ENCODE data around the gene PCK2.

PCK2 gene

DNA sequence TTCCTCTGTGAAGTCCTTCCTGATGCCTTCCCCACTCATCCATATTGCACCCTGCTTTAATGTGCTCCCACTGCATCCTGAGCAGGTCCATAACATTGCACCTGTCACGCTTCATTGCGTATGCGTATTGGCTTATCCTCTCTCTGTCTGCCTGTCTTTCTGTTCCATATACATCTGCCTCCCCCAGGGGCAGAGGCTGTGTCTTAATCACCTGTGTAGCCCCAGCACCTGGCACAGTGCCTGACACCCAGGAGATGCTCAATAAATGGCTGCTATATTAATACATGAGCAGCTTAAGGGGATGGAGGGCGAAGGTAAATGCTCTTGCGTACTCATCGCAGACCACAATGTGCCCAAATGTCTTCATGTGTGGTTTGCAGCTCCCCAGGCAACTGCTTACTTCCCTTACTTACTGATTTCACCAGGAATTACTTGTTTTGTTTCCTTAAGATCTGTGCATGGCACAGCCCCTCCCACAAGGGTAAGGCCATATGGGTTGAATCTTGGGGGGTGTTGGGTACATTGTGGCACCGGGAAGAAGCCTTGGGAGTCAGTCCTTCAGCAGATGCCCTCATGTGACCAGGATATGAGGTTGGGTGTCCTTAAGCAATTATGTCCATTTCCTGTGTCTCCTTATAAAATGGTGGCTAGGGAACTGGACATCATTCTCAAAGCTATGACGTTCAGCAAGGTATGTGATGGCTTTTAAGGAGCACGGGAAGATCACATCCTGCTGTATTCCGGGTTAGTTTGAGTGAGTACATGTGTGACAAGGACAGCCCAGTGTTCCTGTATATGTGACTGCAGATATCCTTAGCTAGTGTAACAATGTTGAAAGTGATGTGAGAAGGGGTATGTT is 23.6 kb upstream of the PCK2 start:
- no peak overlapping the region for H3K9ac ChIP-seq (ENCODE audit: low read depth, low read length)
- H3K27ac ChIP-seq (ENCODE audit: low read depth, low read length), result no peak overlapping the region
- H3K4me1 ChIP-seq (ENCODE audit: control insufficient read depth, insufficient read depth, low read length), result no peaks in the 10 kb centered on the region
- H3K9me3 ChIP-seq (ENCODE audit: control insufficient read depth, insufficient read depth, low read length), result no peaks in the 10 kb centered on the region
- H3K27me3 ChIP-seq (ENCODE audit: control insufficient read depth, insufficient read depth, low read length), result no peaks in the 10 kb centered on the region
- H3K4me3 ChIP-seq (ENCODE audit: low read depth, low read length), result no peak overlapping the region
- no peaks in the 10 kb centered on the region for H3K36me3 ChIP-seq (ENCODE audit: control insufficient read depth, insufficient read depth, low read length)

DNA sequence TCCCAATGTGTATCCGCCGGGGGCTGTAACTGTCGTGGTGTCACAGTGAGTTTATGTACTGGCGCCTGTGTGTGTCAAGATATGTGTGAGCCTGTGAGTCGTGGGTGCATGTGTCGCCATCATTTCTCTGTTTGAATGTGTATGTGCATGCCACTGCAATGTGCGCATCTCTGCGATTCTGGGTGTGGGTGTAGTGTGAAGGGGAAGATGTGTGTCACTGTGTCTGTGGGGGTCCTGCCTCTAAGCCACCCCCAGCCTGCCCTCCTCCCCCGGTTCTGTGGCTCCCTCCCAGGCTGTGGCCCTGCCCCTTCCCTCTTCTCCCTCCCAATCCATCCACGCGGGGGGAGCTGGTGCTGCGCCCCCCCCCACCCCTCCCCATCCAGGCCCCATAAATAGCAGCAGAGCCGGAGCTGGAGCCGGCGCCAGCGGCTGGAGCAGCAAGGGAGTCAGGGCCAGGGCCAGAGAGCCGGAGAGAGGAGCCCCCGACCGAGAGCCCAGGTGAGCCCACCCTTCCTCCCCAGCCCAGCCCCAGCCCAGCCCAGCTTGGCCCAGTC is 22.9 kb upstream of the PCK2 start, which contains the start of gene CPNE6:
Gene CPNE6 (plus strand): TSS at position 419 of the 554 bp plus-strand sequence. CDS start 1,375 bp downstream, outside the sequence.
- no peak within 1 kb of the TSS for H3K4me3 ChIP-seq (ENCODE audit: low read depth, low read length)
- no peaks in the 10 kb centered on the region for H3K36me3 ChIP-seq (ENCODE audit: control insufficient read depth, insufficient read depth, low read length)
- no peak within 1 kb of the TSS for H3K9ac ChIP-seq (ENCODE audit: low read depth, low read length)
- H3K4me1 ChIP-seq (ENCODE audit: control insufficient read depth, insufficient read depth, low read length), result no peaks in the 10 kb centered on the region
- no peaks in the 10 kb centered on the region for H3K27me3 ChIP-seq (ENCODE audit: control insufficient read depth, insufficient read depth, low read length)
- H3K9me3 ChIP-seq (ENCODE audit: control insufficient read depth, insufficient read depth, low read length), result no peaks in the 10 kb centered on the region
- H3K27ac ChIP-seq (ENCODE audit: low read depth, low read length), result no peak within 1 kb of the TSS

DNA sequence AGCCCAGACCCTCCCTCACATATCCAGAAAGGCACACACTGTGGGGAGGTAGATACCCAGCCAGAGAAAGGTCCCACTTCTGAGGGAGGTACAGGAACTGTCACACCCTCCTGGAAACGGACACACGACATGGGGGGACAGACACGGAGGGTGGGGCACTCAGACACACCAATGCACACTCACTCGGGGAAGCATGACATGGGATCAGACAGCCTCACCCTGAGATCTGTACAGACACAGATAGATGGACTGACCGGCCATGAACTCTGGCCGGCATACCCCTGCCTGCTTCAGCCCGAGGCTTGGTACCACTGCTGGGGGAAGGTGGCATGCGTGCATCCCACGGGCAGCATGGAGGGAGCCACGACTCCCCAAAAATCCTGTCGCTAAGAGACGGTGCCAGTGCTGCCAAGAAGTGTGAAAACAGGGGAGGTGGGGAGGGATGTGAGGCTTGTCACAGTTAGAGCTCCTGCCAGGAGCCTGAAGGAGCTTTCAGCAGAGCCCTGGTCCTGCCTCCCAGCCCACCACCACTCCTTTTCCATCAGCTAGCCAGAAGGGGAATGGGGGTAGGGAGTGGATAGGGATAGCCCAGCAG is 22.2 kb upstream of the PCK2 start:
- Histone ChIP-seq H3K4me3 (ENCODE audit: low read depth, low read length) (no peak overlapping the region), H3K27ac (ENCODE audit: low read depth, low read length) (no peak overlapping the region), H3K27me3 (ENCODE audit: control insufficient read depth, insufficient read depth, low read length) (no peaks in the 10 kb centered on the region), H3K4me1 (ENCODE audit: control insufficient read depth, insufficient read depth, low read length) (no peaks in the 10 kb centered on the region), H3K9ac (ENCODE audit: low read depth, low read length) (no peak overlapping the region), H3K36me3 (ENCODE audit: control insufficient read depth, insufficient read depth, low read length) (no peaks in the 10 kb centered on the region), H3K9me3 (ENCODE audit: control insufficient read depth, insufficient read depth, low read length) (no peaks in the 10 kb centered on the region)

DNA sequence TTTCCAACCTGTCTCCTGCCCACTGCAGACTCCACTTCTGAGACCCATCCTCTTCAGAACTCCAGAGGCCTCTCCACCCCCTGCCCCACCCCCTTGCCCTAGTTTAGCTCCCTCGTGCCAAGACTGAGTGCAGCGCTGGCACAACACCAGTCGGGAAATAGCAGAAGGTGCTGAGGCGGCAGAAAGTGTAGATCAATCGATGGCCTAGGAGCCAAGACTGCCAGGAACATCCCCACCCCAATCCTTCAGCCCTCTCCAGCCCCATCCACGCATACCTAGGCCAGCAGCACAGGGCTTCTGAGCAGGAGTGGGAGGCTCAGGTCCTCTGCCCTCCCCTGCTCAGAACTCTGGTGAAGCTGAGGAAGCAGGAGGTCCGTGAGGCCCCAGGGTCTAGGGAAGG is 21.7 kb upstream of the PCK2 start:
- Histone ChIP-seq H3K27me3 (ENCODE audit: control insufficient read depth, insufficient read depth, low read length) (no peaks in the 10 kb centered on the region), H3K9ac (ENCODE audit: low read depth, low read length) (no peak overlapping the region), H3K4me3 (ENCODE audit: low read depth, low read length) (no peak overlapping the region), H3K4me1 (ENCODE audit: control insufficient read depth, insufficient read depth, low read length) (no peaks in the 10 kb centered on the region), H3K36me3 (ENCODE audit: control insufficient read depth, insufficient read depth, low read length) (no peaks in the 10 kb centered on the region), H3K9me3 (ENCODE audit: control insufficient read depth, insufficient read depth, low read length) (no peaks in the 10 kb centered on the region), H3K27ac (ENCODE audit: low read depth, low read length) (no peak overlapping the region)

DNA sequence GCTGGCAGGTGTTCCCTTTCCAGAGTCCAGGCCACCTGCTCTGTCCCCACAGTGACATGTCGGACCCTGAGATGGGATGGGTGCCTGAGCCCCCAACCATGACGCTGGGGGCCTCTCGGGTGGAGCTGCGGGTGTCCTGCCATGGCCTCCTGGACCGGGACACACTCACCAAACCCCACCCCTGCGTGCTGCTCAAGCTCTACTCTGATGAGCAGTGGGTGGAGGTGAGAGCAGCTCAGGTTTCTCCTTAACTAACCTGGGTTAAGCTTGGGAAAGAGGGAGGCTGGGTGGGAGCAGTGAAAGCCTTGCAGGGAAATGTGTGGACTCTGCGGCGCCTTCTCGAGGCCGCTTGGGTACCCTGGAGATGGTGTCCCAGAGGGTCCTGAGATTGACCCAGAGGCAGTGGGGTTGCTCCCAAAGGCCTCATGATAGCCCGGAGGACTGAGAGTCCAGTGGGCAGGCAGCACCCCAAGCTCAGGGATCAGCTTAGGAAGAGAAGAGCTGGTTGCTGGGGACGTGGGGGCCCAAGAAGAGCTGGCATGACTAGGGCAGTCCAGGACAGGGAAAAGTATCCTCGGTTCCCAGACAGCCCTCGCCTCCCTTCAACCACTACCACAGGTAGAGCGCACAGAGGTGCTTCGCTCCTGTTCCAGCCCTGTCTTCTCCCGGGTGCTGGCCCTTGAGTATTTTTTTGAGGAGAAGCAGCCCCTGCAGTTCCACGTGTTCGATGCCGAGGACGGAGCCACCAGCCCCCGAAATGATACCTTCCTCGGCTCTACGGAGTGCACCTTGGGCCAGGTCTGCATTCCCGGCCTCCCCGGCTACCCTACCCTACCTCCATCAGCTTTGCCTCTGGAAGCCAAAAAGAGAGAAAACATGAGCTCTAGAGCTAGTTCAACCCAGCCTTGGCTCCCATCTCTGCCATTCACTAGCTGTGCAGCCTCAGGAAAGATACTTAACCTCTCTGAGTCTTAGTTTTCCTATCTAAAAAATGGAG is 20.9 kb upstream of the PCK2 start:
- Histone ChIP-seq H3K9me3 (ENCODE audit: control insufficient read depth, insufficient read depth, low read length) (no peaks in the 10 kb centered on the region), H3K9ac (ENCODE audit: low read depth, low read length) (no peak overlapping the region), H3K36me3 (ENCODE audit: control insufficient read depth, insufficient read depth, low read length) (no peaks in the 10 kb centered on the region), H3K27me3 (ENCODE audit: control insufficient read depth, insufficient read depth, low read length) (no peaks in the 10 kb centered on the region), H3K4me3 (ENCODE audit: low read depth, low read length) (no peak overlapping the region), H3K4me1 (ENCODE audit: control insufficient read depth, insufficient read depth, low read length) (no peaks in the 10 kb centered on the region), H3K27ac (ENCODE audit: low read depth, low read length) (no peak overlapping the region)

DNA sequence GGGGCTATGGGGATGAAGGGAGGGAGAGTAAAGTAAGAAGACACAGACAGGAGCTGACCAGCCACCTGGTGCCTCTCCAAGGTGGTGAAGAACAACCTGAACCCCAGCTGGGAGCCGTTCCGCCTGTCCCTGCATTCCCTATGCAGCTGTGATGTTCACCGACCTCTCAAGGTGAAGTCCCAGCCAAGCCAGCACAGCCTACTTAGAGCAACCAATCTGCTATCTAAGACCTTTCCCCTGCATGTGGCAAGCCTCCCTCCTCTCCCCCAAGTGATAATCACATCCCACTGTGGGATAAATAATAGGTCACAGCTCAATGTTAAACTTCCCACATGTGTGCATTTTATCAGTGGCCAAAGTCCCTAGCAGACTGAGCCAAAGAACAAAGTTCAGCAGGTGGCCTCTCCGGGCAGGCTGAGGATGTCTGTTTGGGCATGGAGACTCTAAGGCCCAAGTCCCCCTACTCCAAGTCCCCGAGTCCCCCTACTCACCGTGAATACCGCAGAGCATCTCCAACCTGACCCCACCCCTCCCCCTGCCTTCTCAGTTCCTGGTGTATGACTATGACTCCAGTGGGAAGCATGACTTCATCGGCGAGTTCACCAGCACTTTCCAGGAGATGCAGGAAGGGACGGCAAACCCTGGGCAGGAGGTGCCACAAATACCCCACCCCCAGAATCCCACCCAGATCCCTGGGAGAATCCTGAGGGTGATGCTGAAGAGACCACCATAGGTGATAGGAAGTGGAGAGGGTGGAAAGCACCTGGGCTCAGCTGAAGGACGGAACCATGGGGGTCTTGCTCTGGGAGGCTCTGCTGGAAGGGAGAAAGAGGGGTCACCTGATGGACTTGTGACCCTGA is 19.3 kb upstream of the PCK2 start:
- Histone ChIP-seq H3K27ac (ENCODE audit: low read depth, low read length) (no peak overlapping the region), H3K4me3 (ENCODE audit: low read depth, low read length) (no peak overlapping the region), H3K9ac (ENCODE audit: low read depth, low read length) (no peak overlapping the region), H3K9me3 (ENCODE audit: control insufficient read depth, insufficient read depth, low read length) (no peaks in the 10 kb centered on the region), H3K4me1 (ENCODE audit: control insufficient read depth, insufficient read depth, low read length) (peaks cover 7% of the 10 kb centered on the region), H3K27me3 (ENCODE audit: control insufficient read depth, insufficient read depth, low read length) (no peaks in the 10 kb centered on the region), H3K36me3 (ENCODE audit: control insufficient read depth, insufficient read depth, low read length) (no peaks in the 10 kb centered on the region)

DNA sequence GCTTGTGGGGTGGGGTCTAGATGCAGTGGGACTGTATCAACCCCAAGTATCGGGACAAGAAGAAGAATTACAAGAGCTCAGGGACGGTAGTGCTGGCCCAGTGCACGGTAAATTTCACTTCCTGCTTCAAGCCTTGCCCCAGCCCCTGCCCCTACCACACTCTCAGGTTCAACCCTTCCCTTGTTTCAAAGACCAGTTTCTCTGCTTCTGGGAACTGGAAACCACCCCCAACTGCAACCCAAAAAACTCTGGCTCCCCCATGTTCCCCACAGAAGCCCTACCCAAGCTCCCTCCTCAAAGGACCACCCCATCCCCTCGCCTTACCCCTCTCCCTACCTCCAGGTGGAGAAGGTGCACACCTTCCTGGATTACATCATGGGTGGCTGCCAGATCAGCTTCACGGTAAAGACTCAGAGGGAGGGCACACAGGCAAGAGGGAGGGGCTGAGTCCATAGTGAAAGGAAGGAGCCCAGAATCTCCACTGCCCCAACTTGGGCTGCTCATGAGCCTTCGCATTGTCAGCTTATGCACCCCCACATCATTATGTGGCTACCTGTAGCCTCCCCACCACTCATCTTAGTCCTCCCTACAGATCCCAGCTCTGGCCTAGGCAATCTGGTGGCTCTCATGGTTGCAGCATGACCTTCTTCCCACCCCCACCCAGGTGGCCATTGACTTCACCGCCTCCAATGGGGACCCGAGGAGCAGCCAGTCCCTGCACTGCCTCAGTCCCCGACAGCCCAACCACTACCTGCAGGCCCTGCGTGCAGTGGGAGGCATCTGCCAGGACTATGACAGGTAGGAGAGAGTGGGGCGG is 18.4 kb upstream of the PCK2 start:
- no peak overlapping the region for H3K4me3 ChIP-seq (ENCODE audit: low read depth, low read length)

DNA sequence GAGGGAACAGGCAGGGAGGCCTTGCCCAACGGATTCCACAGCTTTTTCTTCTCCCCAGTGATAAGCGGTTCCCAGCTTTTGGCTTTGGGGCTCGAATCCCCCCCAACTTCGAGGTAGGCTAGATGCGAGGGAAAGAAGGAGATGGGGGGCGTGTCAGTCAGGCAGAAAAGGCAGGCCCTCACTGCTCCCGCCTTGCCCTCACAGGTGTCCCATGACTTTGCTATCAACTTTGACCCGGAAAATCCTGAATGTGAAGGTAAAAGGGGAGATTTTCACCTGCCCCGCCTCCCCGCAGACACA is 17.9 kb upstream of the PCK2 start:
- no peaks in the 10 kb centered on the region for H3K9me3 ChIP-seq (ENCODE audit: control insufficient read depth, insufficient read depth, low read length)
- H3K4me1 ChIP-seq (ENCODE audit: control insufficient read depth, insufficient read depth, low read length), result peaks cover 18% of the 10 kb centered on the region
- H3K4me3 ChIP-seq (ENCODE audit: low read depth, low read length), result no peak overlapping the region
- no peaks in the 10 kb centered on the region for H3K27me3 ChIP-seq (ENCODE audit: control insufficient read depth, insufficient read depth, low read length)
- H3K36me3 ChIP-seq (ENCODE audit: control insufficient read depth, insufficient read depth, low read length), result no peaks in the 10 kb centered on the region
- no peak overlapping the region for H3K27ac ChIP-seq (ENCODE audit: low read depth, low read length)
- no peak overlapping the region for H3K9ac ChIP-seq (ENCODE audit: low read depth, low read length)

More for the DNA sequence above, 18.4 kb upstream of the PCK2 start:
- no peaks in the 10 kb centered on the region for H3K27me3 ChIP-seq (ENCODE audit: control insufficient read depth, insufficient read depth, low read length)
- H3K9ac ChIP-seq (ENCODE audit: low read depth, low read length), result no peak overlapping the region
- H3K9me3 ChIP-seq (ENCODE audit: control insufficient read depth, insufficient read depth, low read length), result no peaks in the 10 kb centered on the region
- peaks cover 15% of the 10 kb centered on the region for H3K4me1 ChIP-seq (ENCODE audit: control insufficient read depth, insufficient read depth, low read length)
- H3K36me3 ChIP-seq (ENCODE audit: control insufficient read depth, insufficient read depth, low read length), result no peaks in the 10 kb centered on the region
- no peak overlapping the region for H3K27ac ChIP-seq (ENCODE audit: low read depth, low read length)

DNA sequence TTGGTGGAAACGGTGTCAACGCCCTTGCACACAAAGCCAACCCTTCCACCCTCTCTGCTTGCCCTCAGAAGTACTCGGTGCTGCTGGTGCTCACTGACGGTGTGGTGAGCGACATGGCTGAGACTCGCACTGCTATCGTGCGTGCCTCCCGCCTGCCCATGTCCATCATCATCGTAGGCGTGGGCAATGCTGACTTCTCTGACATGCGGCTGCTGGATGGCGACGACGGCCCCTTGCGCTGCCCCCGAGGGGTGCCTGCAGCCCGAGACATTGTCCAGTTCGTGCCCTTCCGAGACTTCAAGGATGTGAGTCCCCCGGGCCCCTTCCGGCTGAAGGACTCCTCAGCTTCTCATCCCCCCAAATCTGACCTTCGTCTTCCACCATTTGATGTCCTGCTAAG is 17.0 kb upstream of the PCK2 start:
- peaks cover 21% of the 10 kb centered on the region for H3K4me1 ChIP-seq (ENCODE audit: control insufficient read depth, insufficient read depth, low read length)
- no peak overlapping the region for H3K27ac ChIP-seq (ENCODE audit: low read depth, low read length)
- no peaks in the 10 kb centered on the region for H3K36me3 ChIP-seq (ENCODE audit: control insufficient read depth, insufficient read depth, low read length)
- H3K4me3 ChIP-seq (ENCODE audit: low read depth, low read length), result no peak overlapping the region
- peaks cover 5% of the 10 kb centered on the region for H3K27me3 ChIP-seq (ENCODE audit: control insufficient read depth, insufficient read depth, low read length)
- H3K9ac ChIP-seq (ENCODE audit: low read depth, low read length), result no peak overlapping the region
- no peaks in the 10 kb centered on the region for H3K9me3 ChIP-seq (ENCODE audit: control insufficient read depth, insufficient read depth, low read length)

All from HUES48 (cell line).